Raji (cell line): ENCODE results near the gene JAKMIP1.

ENCODE experiments used
- POLR2A ChIP-seq: IDR thresholded peaks from 2 replicates; pipeline ENCODE4 v1.6.1; 2011; ENCODE audit warnings: low read depth, low read length, control low read depth; ENCODE audit not compliant: insufficient read depth

Gene JAKMIP1

DNA sequence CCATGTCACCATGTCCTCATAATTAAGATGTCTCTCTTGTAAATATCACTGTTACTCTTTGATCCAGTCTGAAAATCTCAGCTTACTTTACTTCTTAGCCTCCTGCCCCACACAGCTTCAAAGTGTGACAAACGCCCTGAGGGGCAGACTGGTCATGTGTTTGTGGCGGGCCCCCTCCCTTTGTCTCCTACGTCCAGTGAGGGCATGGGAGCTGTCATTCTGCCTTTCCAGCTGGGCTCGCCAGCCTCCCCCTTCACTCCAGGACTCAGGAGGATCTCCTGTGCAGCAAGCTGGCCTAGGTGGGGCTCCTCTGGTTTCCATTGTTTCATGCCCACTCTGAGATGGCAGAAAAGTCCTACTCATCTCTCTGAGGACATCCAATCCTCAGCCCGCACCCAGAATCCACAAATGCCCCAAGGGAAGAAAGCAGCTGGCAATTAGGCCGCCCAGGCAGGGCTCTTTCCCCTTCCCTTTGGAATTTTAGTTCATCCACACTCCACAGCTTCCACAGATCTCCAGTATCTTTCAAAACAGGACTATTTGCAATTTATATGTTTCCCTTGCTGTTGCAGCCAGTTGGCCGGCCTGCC is 95.7 kb downstream of the JAKMIP1 start:
- TF ChIP-seq POLR2A, result no peak

DNA sequence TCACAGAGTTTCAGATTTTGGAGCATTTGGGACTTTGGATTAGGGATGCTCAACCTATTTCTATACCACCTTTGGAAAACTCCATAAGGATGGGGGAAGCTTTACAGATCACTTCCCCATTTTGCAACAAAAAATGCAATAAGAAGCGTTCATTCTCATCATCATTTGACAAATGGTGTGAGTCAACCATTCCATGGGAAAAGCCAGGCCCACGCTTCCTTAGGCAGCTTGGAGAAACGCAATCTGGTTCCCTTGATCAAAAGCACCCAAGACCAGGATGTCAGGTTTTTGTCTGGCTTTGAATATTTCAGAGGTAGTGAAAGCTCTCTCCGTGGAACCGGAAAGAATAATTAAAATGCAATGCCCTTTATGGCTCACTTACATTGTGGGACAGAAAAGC is 102.8 kb downstream of the JAKMIP1 start:
- no peak for TF ChIP-seq POLR2A

DNA sequence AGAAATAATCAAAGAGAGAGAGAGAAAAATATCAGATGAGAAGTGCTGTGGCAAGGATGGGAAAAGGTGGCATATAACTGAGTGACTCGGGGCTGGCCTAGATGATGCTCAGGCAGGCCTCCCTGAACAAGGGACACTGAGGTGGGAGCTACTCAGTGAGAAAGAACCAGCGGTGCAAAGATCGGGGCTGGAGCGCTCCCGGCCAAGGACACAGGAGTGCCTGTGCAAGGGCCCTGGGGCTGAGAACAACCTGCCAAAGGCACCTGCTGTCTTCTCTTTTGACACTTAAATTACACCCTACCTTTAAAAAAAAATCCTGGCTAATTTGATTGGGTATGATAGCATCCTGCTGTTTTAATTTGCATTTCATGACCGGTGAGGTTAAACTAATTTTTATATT is 104.5 kb downstream of the JAKMIP1 start:
- TF ChIP-seq POLR2A, result no peak

DNA sequence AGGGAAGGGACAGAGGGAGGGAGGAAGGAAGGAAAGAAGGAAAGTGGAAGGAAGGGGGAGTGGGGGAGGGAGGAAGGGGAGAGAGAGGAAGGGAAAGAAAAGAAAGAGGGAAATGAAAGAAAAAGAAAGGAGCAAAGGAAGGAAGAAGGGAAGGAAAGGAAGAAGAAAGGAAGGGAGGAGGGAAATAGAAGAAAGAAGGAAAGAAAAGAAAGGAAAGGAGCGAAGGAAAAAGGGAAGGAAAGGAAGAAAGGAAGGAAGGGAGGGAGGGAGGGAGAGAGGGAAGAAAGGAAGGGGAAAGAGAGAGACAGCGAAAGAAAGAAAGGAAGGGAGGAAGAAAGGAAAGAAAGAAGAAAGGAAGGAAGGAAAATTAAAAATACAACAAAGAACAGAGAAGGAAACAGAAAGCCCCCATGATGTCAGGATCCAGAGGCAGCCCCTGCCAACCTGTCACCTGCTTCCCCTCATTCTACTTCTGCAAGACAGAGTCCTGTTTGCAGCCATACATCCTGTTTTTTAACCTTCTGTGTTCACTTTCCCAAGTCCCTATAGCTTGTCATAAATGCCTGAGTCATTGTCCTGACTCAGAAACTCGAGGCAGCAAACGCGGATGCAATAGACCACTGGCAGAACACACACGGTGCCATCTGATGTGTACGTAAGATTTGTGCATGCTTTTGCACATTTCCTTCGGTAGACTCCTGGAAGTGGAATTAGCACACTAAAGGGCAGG is 105.2 kb downstream of the JAKMIP1 start:
- TF ChIP-seq POLR2A, result no peak

DNA sequence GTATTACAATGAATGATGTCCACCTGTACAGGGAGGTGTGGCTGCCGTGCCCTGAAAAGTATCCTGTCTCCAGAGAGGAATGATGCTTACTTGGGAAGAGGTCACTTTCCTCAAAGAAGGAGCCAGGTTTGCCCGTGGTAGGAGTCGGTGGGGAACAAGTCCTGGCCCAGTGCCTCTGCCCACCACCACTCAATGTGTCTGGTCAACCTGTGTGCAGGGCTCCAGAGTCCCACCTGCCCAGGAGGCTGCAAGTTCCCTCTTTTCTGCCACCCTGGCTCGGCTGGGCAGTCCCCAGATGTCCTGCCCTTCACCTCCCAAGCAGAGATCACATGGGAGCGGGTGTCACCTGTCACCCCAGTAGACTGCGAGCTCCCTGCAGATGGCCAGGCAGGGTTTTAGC is 106.7 kb downstream of the JAKMIP1 start:
- no peak for TF ChIP-seq POLR2A

DNA sequence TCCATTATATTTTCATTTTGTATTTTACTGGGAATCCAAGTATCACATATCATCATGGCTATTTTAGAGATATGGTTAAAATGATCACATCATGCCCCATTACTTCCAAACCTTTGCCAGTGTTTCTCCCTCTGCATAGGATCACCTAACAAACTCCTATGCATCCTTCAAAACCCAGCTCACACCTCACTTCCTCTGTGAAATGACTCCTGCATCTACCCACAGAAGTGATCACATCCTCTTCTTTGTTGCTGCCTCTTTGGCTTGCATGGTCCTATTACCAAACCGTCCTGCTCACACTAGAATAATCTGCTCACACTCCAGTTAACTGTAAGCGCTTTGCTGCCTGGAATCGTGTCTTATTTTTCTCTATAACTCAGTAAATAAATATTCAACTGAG is 107.4 kb downstream of the JAKMIP1 start:
- TF ChIP-seq POLR2A, result no peak

DNA sequence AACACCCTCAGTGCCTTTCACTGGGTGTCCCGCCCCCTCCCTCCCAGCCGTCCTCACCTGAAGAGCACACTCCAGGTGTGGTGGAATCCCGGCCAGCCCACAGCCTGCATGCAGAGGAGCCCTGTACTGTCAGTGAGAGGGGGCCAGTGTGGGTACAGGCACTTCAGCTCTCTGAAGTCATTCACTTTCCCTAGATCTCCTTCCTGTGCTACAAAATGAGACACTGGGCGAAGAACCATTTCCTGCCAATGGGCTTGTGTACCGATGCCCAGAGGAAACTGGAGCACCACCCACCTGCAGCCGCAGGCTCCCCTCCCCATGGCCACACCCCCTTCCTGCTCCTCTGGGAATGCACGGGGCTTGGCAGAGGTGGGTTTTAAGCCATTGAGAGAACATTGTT is 108.2 kb downstream of the JAKMIP1 start:
- no peak for TF ChIP-seq POLR2A

DNA sequence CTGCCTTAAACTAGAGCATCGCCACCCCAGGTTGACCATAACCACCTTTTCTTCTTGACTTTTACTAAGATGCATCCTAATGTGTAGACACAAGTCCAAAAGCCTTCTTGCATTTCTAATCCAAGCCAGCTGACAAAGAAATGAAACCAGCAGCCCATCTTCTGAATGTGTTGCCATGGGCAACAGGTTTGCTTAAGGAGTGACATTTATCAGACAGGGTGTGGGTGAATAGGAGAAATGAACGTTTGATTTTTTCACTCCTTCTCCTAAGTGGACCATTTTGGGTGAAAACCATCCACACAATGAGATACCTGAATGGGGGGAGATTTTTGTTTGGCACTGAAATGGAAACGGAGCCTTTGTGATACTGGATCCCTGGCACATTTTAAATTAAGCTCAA is 109.4 kb downstream of the JAKMIP1 start:
- TF ChIP-seq POLR2A, result no peak

DNA sequence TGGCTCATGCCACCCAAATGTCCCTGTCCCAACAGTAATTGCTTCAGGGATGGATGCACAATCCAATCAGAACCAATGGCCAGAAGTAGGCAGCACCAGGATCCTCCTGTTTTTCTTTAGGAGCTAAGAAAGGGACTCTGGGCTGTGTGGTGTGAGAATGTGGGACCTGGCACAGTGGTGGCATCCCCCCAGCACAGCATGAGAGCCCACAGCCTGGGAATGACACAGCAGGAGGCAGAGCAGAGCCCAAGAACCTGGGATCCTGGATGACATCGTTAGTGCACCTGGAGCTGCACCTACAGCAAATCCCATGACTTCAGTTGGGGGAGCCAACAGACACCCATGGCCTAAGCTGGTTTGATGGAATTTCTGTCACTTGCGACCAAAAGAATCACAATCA is 111.4 kb downstream of the JAKMIP1 start:
- TF ChIP-seq POLR2A, result no peak

DNA sequence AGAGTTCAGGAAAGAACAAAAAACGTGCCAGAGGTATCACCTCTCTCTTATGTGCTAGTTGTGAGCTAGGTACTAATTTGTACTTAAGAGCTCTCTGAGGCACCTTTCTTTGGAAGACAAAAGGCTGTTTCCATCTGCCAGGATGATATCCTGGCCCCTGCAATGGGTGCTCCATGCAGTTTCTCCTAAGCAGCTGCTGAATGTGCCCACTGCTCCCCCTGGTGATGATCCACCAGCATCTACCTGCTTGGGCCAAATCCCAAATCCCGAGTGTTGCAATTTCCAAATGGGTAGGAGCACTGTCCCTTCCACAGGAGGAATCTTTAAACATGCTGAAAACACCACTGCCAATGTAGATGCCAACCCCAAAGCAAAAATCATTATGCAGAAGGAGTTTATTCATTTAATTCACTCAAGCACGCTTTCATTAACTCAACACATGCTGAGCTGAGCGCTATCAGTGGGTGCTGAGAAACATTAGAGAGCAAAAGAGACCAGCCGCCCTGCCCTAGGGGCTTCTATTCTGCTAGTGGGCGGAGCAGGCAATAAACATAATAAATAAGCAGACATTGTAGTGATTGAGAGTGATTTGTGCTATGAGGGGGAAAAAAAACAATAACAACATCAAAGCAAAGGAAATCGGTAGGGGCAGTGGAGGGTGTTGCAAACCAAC is 112.5 kb downstream of the JAKMIP1 start:
- TF ChIP-seq POLR2A, result no peak

DNA sequence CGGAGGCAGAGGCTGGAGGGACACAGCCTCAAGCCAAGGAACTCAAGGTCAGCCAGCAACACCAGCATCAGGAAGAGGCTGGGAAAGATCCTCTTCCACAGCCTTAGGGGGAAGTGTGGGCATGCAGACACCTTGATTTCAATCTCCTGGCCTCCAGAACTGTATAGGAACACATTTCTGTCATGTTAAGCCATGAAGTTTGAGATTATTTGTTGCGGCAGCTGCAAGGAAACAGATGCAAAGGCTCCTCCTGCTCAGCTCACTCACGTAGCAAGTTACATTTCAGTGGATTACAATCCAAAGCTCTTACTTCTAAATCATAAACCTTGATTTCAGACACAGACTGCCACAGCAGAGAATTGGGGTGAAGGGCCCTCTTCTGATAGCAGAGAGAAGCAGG is 113.5 kb downstream of the JAKMIP1 start:
- TF ChIP-seq POLR2A, result no peak

DNA sequence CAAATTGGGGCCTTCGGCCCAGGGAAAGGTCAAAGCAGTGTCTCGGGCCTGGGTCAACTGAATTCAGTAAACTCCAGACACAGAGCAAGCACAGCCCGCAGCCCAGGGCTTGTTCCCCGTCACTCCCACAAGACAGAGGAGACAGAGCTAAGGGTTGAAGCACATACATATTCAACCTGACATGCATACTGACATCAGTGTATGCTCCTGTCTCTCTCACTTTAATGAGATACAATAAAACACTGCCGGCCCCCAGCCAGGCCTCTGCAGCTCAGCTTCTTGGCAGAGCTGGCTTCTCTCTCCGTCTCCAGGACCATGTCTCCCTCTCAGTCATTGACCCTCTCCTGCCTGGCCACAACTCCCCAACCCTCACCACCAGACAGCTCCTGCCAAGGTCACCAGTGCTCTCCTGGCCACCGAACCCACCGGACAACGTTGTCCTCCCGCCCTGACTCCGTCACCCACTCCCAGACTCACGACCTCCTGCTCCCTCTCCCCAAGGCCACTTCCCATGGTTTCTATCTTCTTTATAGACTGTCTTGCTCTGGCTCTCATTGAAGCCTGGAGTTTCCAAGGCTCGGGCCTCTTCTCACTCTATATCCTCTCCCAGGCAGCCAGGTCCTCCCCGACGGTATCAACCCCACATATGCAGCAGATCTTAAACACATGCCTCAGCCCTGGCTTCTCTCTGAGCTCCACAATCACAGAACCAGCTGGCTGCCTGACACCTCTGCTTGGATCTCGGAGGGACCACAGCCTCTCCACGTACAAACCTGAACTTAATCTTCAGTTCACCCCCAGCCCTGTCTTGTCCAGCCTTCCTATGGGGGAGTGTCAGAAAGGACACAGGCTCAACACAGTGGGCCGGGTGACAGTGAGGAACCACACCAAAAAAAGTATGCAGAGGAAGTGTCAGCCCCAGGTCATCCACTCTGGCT is 114.4 kb downstream of the JAKMIP1 start:
- TF ChIP-seq POLR2A, result no peak

DNA sequence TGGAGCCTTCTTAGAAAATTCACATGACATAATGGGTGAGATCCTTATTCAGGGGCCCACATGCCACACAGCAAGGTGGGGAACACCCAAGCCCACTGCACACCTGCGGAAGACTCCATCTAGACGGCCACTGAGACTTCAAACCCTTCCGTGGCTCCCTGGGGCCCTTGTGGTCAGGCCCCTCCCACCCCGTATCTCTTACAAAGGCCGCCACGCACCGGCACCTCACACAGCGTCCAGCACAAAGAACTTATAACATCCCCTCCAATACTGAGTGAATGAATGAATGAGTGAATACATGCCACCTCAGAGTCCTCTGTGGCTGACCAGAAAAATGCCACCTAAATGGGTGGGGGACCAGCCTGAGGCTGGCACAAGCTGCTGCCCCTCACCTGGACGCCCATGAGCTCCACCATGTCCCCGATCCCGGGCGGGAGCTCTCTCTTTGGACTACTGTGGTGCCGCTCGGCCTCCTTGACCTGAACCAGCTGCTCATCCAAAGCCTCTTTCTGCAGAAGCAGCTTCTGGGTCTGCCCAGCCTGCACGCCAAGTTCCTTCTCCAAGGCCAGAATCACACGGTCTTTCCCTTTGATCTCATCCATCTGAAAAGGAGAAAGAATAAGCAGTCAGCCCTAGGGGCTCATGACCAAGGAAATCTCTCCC is 115.2 kb downstream of the JAKMIP1 start:
- TF ChIP-seq POLR2A, result no peak

DNA sequence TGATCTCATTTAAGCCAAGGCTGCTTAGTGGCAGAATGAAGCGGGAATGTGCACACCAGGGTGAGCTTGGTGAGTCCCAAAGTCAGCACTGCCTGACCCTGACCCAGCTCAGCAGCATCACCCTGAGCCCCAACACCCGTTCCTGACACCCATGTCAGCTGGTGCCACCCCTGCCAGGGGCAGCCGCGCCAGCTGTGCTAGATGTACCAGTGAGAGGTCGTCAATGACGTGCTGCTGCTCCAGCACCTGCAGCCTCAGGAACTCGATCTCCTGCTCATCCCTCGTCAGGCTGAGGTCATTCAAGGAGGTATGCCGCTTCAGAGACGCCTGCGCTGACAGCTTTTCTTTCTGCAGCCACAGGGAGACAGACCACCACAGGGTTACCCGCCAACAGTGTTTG is 120.4 kb downstream of the JAKMIP1 start:
- TF ChIP-seq POLR2A, result no peak

DNA sequence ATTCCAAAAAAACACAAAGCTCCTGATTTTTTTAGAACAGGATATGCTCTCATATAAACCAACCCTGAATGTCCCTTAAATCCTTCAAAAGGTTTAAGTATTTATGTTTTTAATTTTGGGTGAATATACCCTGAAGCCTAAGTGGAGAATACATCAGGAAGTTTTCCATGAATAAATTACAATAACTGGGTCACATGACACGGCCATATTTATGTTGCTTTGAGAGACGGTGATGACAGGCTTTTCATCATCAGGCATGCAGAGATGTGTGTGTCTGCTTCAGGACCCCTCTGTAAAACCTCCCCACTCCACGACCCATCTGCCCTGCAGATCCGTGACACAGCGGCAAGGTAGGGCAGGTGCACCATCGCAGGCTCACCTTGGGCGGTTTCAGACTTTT is 121.8 kb downstream of the JAKMIP1 start:
- no peak for TF ChIP-seq POLR2A

DNA sequence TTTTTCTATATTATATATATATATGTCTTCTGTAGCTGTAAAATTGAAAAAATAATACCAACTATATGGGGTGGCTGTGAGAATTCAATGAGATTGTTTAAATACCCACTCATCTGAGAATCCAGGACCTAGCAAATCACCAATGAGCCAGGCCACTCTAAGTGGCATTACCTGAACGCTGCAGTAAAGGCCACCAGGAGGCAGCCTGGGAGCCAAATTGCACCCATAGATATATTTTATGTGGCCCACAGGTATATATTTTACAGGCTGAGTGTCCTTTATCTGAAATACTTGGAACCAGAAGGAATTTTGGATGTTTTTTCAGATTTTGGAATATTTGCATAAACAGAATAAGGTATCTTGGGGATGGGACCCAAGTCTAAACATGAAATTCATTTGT is 124.0 kb downstream of the JAKMIP1 start:
- no peak for TF ChIP-seq POLR2A

DNA sequence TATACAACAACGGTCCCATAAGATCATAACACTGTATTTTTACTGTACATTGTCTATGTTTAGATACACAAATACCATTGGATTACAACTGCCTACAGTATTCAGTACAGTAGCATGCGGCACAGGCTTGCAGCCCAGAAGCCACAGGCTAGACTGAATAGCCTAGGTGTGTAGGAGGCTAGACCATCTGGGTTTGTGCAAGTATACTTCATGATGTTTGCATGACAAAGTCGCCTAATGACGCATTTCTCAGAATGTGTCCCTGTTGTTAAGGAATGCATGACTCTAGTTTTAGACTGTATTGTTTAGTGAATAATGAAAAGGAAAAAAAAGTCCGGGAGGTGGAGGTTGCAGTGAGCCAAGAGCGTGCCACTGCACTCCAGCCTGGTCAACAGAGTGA is 125.6 kb downstream of the JAKMIP1 start:
- no peak for TF ChIP-seq POLR2A
